ENCODE results near the gene TNRC6C.

DNA sequence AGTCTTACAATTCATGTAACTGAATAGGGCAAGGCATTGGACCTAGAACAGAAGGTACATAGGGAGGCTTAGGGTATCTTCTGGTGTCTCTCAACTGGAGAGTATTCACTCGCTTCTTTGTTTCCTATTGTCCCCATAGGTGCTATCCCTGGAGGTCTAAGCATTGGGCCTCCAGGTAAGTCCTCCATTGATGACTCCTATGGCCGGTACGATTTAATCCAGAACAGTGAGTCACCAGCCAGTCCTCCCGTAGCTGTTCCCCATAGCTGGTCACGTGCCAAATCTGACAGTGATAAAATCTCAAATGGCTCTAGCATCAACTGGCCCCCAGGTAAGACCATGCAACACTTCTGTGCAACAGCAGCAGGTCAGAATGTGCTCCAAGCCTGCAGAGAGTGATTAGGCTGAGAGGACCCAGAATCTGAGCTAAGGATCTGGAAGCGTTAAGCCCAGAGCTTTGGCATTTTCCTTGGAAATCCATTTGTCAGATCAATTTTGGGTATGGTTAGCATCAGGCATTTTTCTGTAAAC, 134.4 kb downstream of the TNRC6C start:
- no peak for TF ChIP-seq POLR2A (IDR thresholded peaks at IDR 0.05)
- TF ChIP-seq, protein P1, sequence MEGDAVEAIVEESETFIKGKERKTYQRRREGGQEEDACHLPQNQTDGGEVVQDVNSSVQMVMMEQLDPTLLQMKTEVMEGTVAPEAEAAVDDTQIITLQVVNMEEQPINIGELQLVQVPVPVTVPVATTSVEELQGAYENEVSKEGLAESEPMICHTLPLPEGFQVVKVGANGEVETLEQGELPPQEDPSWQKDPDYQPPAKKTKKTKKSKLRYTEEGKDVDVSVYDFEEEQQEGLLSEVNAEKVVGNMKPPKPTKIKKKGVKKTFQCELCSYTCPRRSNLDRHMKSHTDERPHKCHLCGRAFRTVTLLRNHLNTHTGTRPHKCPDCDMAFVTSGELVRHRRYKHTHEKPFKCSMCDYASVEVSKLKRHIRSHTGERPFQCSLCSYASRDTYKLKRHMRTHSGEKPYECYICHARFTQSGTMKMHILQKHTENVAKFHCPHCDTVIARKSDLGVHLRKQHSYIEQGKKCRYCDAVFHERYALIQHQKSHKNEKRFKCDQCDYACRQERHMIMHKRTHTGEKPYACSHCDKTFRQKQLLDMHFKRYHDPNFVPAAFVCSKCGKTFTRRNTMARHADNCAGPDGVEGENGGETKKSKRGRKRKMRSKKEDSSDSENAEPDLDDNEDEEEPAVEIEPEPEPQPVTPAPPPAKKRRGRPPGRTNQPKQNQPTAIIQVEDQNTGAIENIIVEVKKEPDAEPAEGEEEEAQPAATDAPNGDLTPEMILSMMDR (IDR thresholded peaks at IDR 0.05), result no peak
